ENCODE measurements around the gene SLC5A1. TPM values are rescaled to one million over a fixed set of nuclear protein-coding genes. Genes with fewer than 3 reads are reported as not detected.

SLC5A1 gene
- total RNA-seq, 4 donors from 2014 or later, result 0.14 to 0.59 TPM; not detected in 2

DNA sequence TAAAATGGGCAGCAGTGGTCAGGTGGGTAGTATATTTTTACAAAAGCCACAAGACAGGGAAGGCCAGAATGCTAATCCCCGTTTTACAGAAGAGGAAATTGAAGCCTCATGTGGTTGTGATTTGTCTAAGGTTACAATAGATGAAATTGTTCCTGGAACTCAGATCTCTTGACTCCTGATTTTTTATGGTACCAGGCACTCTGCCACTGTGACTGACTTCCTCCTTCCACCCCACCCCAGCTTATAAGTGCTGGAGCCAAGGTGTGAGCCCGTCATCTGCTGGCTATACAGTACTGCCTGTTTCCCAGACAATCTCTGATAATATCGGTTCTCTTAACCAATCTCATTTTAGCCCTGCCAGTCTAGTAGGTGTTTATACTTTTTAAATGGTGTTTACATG lies 1.9 kb downstream of the SLC5A1 start:
- Histone ChIP-seq H3K27ac (no peak overlapping the region), H3K36me3 (no peaks in the 10 kb centered on the region), H3K4me3 (no peak overlapping the region), H3K4me1 (no peaks in the 10 kb centered on the region), H3K27me3 (no peaks in the 10 kb centered on the region), H3K9me3 (no peaks in the 10 kb centered on the region)
- TF ChIP-seq POLR2A (IDR thresholded peaks at IDR 0.05) (no peak), CTCF (IDR thresholded peaks at IDR 0.05) (no peak)
- peak in 1 of 2 donors; percentile 17 for DNase-seq
- intact Hi-C loops (cut with DNase I; ENCODE audit: low total_unique reads), result no loop called here

DNA sequence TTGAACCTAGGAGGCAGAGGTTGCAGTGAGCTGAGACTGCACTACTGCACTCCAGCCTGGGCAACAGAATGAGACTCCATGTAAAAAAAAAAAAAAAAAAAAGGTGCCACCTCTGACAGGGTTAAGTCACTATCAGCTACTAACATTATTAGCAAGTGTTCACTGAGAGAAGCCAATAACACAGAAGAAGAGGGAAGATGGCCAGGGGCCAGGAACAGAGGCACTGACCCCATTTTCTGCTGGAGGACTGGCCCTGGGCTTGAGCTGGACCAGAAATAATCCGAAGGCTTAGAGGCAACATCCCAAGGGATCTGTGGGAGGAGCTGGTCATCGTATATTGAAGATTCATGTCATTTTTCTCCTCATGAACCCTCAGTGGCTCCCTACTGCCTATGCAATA lies 5.0 kb downstream of the SLC5A1 start:
- TF ChIP-seq POLR2A (IDR thresholded peaks at IDR 0.05) (no peak), CTCF (IDR thresholded peaks at IDR 0.05) (no peak)
- H3K4me3 ChIP-seq, result no peak overlapping the region
- intact Hi-C loops (cut with DNase I; ENCODE audit: low total_unique reads), result no loop called here

DNA sequence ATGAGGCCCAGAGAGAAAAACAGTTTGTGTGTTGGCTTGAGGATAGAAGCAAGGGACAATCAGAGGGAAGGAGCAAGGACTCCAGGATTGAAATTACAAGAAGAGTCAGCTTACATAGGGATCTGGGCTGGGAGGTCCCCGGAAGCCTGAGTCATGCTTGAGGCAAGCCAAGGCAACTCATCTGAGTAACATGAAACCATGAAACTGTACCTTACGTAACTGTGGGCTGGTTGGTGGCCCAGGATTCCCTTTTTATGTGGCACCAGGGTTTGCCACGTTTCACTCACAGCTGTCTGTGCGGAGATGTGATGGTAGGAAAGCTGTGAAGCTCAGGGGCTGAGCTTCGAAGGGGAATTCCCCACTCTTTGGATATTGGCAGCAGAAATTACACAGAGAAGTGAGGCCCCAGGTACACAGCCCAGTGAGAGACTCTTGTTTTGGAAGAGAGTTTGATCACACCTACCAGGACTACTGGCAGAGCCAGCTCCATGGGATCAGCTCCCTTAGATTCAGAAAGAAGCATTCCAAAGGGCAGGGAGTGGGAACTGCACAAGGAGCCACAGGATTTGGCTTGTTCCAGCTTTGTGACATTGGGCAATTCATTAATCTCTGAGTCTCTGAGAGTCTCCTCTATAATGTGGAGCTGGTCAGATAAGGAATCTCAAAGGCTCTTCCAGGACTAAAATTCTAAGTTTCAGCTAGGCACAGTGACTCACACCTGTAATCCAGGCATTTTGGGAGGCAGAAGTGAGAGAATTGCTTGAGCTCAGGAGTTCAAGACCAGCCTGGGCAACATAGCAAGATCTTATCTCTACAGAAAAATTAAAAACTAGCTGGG lies 7.8 kb downstream of the SLC5A1 start:
- Histone ChIP-seq H3K9me3 (no peaks in the 10 kb centered on the region), H3K27me3 (no peaks in the 10 kb centered on the region), H3K4me3 (no peak overlapping the region), H3K4me1 (no peaks in the 10 kb centered on the region), H3K36me3 (no peaks in the 10 kb centered on the region), H3K27ac (no peak overlapping the region)
- intact Hi-C loops (cut with DNase I; ENCODE audit: low total_unique reads), result no loop called here
- DNase-seq, result no peak
- TF ChIP-seq CTCF (IDR thresholded peaks at IDR 0.05) (no peak), POLR2A (IDR thresholded peaks at IDR 0.05) (no peak)

More for the DNA sequence above, 5.0 kb downstream of the SLC5A1 start:
- H3K9me3 ChIP-seq, result no peaks in the 10 kb centered on the region
- H3K27me3 ChIP-seq, result no peaks in the 10 kb centered on the region
- no peaks in the 10 kb centered on the region for H3K4me1 ChIP-seq
- H3K27ac ChIP-seq, result no peak overlapping the region
- no peaks in the 10 kb centered on the region for H3K36me3 ChIP-seq
- DNase-seq, result no peak

- no peak for TF ChIP-seq POLR2A (IDR thresholded peaks at IDR 0.05)
- no peak for TF ChIP-seq CTCF (IDR thresholded peaks at IDR 0.05)
- Histone ChIP-seq H3K36me3 (no peaks in the 10 kb centered on the region), H3K4me1 (no peaks in the 10 kb centered on the region), H3K27ac (no peak overlapping the region), H3K27me3 (no peaks in the 10 kb centered on the region), H3K4me3 (no peak overlapping the region), H3K9me3 (no peaks in the 10 kb centered on the region)
- DNase-seq, result no peak
- intact Hi-C loops (cut with DNase I; ENCODE audit: low total_unique reads), result no loop called here
Measured at GRCh38 chr22:32052244-32052643, 9.2 kb downstream of the SLC5A1 start.

GRCh38 chr22:32052936-32053791 lies 10.1 kb downstream of the SLC5A1 start:
- Histone ChIP-seq H3K27me3 (no peaks in the 10 kb centered on the region), H3K27ac (no peak overlapping the region), H3K36me3 (no peaks in the 10 kb centered on the region), H3K4me1 (no peaks in the 10 kb centered on the region), H3K9me3 (no peaks in the 10 kb centered on the region), H3K4me3 (no peak overlapping the region)
- intact Hi-C loops (cut with DNase I; ENCODE audit: low total_unique reads), result no loop called here
- no peak for TF ChIP-seq CTCF (IDR thresholded peaks at IDR 0.05)
- TF ChIP-seq POLR2A (IDR thresholded peaks at IDR 0.05), result no peak
- DNase-seq, result no peak

Data from uterus (tissue), 4 donors.